Middle frontal gyrus (tissue), 1 donor: ENCODE data around the gene NBL1.
"Not testable (repeated sequence)": the region's sequence is repeated elsewhere in the genome, so short reads cannot be mapped to it uniquely, and the experiment has no call there.

Source experiments
- DNase-seq: peaks from one replicate; pipeline ENCODE4 v3.0.0-alpha.2; 2015; ENCODE audit warnings: low spot score; ENCODE audit errors: extremely low spot score

Gene NBL1

GRCh38 chr1:19621274-19621950, 22.7 kb upstream of the NBL1 start:
- no peak for DNase-seq

GRCh38 chr1:19622204-19622603, 21.9 kb upstream of the NBL1 start:
- DNase-seq: no peak

GRCh38 chr1:19623523-19623922, 20.6 kb upstream of the NBL1 start:
- no peak for DNase-seq

GRCh38 chr1:19625291-19625937, 18.7 kb upstream of the NBL1 start:
- DNase-seq: no peak

GRCh38 chr1:19628879-19629278, 15.2 kb upstream of the NBL1 start:
- no peak for DNase-seq

GRCh38 chr1:19629357-19629756, 14.8 kb upstream of the NBL1 start:
- DNase-seq: no peak

GRCh38 chr1:19630192-19630591, 13.9 kb upstream of the NBL1 start:
- not testable (repeated sequence) for DNase-seq

GRCh38 chr1:19630720-19631395, 13.3 kb upstream of the NBL1 start:
- DNase-seq: no peak

- no peak for DNase-seq
Observed at GRCh38 chr1:19632211-19632610, 11.9 kb upstream of the NBL1 start.

GRCh38 chr1:19633106-19633505, 11.0 kb upstream of the NBL1 start:
- DNase-seq: no peak

GRCh38 chr1:19635064-19635463, 9.0 kb upstream of the NBL1 start:
- DNase-seq: not testable (repeated sequence)

GRCh38 chr1:19635646-19636045, 8.5 kb upstream of the NBL1 start:
- DNase-seq: no peak

GRCh38 chr1:19636065-19636464, 8.0 kb upstream of the NBL1 start:
- no peak for DNase-seq

- not testable (repeated sequence) for DNase-seq
Observed at GRCh38 chr1:19636749-19637148, 7.4 kb upstream of the NBL1 start.

- DNase-seq: no peak
Observed at GRCh38 chr1:19637606-19638005, 6.5 kb upstream of the NBL1 start.

- DNase-seq: not testable (repeated sequence)
Observed at GRCh38 chr1:19639228-19639627, 4.9 kb upstream of the NBL1 start.

GRCh38 chr1:19639999-19640362, 4.1 kb upstream of the NBL1 start:
- no peak for DNase-seq

GRCh38 chr1:19640363-19641316, 3.5 kb upstream of the NBL1 start:
- no peak for DNase-seq

- DNase-seq: no peak
Observed at GRCh38 chr1:19643121-19643520, 990 bp upstream of the NBL1 start.

- DNase-seq: no peak
Observed at GRCh38 chr1:19644395-19644680, 227 bp downstream of the NBL1 start.

GRCh38 chr1:19644681-19645410, 735 bp downstream of the NBL1 start:
- no peak for DNase-seq
